Measurements from ENCODE around the gene PPP1R7.

Gene PPP1R7

DNA sequence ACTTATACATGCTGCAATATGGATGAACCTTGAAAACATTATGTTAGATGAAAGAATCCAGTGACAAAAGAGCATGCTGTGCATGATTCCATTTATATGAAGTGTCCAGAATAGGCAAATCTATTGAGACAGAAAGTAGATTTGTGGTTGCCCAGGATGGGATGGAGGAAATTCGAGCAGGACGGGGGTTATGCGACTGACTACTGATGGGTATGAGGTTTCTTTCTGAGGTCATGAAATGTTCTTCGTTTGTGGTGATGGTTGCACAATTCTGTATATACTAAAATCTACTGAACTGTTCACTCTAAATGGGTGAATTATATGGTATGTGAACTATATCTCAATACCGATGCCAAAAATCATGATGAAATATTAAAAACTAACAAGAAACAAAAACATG lies 29.3 kb upstream of the PPP1R7 start:
- no peak for DNase-seq

DNA sequence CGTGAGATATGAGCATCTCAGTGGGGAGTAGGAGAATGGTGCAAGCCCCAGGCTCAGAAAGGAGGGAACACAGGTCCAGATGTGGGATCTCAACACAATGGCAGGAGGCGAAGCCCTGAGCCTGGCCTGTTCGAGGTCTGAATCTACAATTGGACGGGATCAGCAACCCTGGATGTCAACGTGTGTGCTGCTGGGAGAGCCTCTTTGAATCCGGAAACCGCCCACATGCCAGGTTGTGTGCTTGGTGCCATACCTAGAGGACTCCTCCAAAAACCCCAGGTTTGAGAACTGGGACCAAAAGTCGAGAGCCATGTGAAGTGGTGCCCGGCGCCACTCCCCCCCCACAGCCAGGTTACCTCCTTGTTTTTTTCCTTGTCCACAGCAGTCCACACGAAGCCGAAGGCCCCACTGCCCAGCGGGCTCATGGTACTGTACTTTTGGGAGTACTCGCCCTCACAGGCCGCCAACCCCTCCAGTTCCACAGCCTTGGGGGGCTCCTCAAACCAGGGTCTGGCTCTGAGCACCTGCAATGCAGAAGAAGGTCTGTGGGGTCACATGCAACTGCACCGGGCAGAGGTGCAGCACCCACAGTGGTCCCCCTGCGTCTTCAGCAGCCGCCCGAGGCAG lies 27.8 kb upstream of the PPP1R7 start:
- DNase-seq = no peak

DNA sequence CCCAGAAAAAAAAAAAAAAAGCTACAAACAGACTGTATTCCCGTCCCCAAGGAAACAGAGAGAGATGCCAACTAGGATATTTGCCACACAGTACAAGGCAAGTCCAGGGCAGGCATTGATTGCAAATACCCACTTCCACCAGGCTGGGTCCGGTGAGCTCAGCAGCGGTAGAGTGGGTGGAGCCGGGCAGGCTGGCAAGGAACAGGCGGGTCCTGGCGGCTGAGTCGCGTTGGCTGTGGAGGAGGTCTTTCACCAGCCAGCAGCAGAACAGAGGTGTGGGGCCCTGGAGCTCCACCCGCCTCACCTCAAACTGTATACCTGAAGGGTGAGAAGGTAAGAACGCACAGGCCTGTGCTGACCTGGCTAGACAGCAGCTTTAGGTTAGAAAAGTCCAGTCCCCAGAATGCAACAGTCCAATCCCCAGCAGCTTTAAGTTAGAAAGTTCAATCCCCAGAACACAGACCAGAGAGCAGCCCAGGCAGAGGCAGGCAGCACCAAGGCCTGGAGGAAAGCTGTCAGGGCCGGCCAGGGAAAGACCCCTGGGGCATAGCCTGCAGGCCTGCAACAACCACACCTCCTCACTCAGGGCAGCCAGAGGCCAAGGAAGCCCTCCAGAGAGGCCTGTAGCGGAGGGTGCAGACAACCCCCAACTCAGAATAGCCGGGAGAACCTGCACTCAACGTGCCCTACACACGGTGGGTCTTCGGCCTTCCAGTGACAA lies 26.3 kb upstream of the PPP1R7 start:
- no peak for DNase-seq

DNA sequence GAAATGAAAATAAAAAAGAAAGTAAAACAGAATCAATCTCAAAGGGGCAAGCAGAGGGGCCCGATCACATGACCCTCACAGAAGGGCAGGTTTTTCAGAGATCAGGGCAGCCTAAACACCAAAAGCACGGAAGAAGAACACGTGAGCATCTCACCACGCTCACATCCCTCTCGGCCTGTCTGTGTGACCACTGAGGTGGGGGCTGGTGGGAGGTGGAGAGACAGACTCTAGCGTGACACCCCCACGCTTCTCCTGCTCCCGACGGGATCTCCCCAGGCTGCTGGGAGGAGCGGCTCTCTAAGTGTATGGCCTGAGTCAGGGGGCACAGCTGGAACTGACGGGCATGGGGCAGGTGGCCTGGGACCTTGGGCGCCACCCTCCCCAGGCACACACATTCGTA lies 24.6 kb upstream of the PPP1R7 start:
- no peak for DNase-seq

DNA sequence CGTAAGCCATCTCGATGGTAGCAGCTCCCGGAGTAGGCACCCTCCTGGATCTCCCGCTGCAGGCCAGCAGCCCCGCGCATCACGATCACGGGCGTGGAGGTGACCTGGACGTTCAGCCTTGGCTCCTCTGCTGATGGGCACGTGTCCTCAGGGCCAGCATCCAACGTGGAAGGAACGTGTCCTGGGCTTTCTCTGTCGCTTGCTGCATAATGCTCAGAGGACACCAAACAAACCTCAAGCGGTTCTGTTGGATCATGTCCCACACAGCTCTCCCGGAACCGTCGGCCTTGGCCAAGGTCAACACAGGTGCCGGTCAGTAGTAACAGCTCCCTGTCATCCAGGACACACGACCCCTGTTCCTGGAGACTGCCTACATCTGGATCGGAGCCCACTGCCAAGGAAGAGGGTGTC lies 24.1 kb upstream of the PPP1R7 start:
- DNase-seq = no peak

DNA sequence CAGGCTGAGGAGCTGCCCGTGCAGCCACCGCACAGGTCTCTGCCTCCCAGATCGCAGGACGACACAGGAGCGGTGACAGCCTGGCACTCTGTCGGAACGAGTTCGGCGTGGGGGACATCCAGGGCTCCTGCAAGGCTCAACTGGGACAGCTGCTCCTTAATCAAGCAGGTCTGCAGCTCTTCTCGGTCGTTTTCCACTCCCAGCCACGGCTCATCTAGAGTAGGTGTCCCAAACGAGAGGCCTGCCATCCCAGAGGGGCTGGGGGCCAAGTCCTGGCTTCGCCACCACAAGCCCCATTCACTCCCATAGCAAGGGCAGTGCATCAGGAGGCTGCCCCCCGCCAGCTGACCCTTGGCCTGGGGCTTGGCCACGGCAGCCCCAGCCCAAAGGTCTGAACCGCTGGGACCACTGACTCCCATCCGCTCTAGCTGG lies 23.5 kb upstream of the PPP1R7 start:
- DNase-seq = no peak

DNA sequence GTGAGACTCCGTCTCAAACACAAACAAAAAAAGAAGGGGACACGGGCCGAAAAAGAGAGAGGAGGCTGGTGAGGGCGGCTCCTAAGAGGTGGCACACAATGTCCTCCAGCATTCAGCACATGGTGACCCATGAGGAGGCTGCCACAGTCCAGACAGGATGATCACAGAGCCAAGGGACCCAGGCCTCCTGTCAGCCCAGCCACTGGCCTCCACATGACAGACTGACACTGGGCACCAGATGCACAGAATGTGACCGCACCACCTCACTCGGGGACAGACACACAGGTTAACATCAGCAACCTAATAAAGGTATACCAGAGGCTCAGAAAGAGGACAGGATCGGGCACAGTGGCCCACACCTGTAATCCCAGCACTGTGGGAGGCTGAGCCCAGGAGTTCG lies 22.0 kb upstream of the PPP1R7 start:
- DNase-seq = no peak

DNA sequence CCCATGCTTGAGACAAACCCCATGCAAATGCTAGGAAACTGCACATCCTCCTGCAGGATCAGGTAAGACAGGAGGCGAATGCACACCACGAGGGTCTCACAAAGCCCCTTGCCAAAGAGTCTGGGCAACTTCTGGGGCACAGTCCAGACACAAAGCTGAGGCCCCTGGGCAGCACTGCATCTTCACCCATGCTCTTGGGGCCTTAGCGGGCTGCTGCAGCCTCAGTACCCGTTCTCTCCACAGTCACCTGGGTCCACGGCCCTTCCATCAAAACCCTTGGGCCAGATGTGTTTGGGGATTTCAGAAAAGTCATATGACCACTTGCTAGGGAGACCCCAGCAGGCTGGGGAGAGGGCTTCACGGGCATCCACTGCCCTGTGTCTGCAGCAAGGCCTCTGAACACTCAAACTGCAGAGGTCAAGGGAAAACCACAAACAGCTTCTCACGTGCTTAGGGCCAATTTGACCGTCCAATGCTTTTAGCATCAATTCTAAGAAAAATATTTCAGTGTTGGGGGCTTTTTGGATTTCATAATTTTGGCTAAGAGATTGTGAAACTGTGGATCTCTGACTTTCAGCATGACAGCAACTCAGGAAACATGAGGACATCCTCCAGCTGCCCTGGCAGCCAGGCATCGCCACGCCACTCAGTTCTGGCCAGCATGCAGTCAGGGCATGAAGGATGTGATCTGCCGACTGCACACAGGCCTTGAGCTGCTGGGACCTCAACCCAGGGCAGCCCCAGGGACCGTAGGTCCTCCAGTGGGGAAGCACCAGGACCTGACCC lies 21.0 kb upstream of the PPP1R7 start:
- DNase-seq = no peak

DNA sequence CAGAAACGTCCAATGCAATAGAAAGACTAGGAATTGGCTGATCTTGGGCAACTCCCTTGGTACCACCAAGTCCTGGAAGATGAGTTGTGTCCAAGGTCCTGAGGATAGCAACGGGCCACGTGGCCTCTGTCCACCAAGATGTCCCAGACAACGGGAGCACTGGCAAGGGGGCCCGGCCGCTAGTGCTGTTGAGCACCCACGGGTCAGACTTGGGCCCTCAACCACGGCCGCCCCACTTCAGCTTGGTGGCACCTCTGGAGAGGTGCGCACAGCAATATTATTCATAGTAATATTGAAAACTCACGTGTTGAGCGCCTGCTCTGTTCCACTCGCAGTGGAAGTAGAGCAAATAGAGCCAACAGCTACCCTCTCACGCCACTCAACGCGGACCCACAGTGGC lies 20.0 kb upstream of the PPP1R7 start:
- no peak for DNase-seq

DNA sequence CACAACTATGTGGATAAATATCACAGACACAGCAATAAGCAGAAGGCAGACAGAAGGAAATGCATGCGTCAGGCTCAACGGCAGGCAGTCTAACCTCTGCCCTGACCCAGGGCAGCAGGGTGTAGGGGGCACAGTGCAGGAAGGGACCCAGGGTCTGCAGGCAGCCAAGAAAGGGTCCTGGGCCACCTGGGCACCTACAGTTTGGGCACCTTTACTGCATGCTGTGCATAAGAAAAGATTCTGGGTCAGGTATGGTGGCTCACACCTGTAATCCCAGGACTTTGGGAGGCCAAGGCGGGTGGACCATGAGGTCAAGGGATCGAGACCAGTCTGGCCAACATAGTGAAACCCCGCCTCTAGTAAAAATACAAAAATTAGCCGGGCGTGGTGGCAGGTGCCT lies 18.7 kb upstream of the PPP1R7 start:
- no peak for DNase-seq

DNA sequence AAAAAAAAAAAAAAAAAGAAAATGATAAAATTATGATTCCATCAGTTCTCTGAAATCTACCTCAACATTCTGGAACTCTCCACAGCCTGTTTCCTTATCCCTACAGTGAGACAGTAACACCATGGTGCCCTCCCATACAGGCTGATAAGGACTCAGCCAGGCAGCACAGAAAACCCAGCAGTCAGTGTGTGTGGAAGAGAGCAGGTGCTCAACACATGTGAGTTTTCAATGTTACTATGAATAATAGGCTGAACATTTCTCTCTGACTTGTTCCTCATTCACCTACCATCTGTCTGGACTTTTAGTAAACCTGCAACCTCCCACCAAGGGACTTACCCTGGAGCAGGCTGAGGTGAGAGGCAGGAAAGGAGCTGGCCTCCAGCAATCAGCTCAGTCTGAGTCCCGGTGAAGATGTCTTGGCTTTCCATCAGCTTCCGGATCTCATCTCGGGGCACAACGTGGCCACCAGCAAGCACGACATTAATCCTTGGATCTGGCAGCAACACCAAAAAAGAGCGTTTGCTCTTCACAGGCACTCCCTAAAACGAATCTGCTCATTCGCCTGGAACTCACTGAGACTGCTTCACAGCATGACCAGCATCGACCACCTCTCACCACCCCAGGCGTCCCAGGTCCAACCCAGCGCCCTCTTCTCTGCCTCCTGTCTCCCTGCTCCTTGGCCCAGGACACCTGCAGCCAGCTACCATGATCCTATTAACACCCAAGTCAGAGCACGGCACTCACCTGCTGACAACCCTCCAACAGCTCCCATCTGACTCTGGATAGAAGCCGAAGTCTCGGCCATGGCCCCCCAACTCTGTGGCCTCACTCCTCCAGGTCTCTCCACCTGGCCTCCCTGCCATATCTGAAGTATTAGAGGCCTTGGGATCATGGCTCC lies 17.5 kb upstream of the PPP1R7 start:
- no peak for DNase-seq

DNA sequence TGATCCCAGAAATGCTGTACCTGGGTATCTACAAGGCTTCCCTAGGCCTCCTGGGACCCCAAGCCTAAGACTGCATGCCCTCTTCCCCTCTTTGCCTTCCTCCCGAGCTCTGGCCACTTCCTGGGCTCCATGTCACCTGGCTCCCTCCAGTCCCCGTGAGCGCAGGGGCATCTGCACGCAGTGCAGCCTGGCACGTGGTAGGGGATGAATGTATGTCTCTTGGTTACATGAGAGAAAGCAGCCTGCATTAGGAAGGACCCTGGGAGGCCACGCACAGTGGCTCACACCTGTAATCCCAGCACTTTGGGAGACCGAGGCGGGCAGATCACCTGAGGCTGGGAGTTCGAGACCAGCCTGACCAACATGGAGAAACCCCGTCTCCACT lies 16.8 kb upstream of the PPP1R7 start:
- no peak for DNase-seq

DNA sequence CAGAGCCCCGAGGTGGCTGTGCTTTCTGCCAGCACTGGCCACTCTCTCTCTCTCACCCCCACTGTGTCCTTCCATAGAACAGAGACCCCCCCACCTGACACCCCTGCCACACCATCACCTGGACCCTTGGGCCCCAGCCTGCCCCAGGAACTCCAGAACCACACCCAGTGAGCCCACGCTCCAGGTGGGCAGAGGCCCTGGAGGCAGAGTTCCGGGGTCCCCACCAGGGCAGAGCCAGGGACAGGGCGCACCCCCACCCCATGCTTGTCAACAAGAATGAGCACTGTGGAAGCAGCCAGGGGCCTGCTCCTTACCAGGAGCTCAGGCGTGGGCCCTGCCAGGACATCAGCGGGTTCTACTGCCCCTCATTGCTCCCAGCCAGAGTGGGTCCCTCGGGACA lies 15.6 kb upstream of the PPP1R7 start:
- no peak for DNase-seq

DNA sequence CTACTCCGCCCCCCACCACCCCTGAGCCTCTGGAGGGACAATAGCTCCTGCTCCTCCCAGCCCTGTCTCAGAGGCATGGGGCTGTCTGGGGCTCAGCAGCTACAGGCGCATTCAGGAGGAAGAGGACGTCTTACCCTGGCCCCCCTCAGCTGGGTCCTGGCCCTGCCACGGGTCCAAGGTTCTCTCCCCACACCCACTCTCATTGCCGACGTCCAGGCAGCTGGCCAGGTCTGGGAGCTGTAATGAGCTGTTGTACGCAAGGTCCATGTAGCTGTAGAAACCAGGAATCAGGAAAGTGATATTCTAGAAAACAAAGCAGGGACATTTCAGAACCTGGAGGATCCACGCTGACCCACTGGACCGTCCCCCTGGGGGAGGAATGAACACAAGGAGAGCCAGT lies 14.5 kb upstream of the PPP1R7 start:
- DNase-seq = no peak

DNA sequence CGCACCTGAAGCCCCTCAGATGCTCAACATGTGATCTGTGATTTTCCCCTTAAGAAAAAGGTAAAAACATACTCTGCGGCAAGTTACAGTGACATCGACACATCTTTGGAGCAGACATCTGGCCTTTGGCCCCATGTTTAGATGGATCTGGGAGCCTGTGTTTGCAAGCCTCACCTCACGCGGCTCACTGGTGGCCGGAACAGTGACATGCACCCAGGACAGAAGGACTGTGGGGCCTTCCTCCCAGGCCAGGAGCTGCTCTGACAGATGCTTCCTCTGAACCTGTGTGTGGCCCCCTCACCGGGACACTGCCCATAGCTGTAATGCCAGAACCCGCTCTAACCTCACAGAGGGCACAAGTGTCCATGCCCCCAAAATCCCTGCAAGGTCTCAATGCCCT lies 14.1 kb upstream of the PPP1R7 start:
- no peak for DNase-seq

DNA sequence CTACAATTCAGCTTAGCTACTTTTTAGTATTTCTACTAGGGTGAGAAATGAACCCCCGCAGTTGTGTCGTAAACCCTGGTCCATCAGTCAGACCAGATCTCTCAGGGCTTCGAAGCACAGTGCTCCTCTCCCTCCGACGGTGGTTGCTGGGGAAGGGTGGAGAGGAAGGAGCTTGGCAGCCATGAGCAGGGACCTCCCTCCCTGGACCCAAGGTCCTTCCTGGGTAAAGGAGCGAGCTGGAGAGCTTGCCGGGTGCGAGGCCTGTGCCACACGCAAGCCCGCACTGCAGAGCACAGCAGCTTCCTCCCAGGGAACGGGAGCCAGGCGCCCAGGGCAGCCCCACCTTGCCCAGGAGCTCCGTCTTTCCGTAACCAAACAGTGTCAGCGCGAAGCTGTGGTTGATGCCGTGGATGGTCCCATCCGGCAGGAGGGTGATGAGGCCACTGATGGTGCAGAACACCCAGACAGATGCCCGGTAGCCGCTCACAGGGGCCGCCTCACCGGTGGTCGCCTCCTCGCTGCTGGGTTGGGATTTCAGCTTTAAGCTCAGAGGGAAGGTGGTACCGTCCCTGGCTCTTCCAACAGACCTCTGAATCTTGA lies 13.5 kb upstream of the PPP1R7 start:
- no peak for DNase-seq

DNA sequence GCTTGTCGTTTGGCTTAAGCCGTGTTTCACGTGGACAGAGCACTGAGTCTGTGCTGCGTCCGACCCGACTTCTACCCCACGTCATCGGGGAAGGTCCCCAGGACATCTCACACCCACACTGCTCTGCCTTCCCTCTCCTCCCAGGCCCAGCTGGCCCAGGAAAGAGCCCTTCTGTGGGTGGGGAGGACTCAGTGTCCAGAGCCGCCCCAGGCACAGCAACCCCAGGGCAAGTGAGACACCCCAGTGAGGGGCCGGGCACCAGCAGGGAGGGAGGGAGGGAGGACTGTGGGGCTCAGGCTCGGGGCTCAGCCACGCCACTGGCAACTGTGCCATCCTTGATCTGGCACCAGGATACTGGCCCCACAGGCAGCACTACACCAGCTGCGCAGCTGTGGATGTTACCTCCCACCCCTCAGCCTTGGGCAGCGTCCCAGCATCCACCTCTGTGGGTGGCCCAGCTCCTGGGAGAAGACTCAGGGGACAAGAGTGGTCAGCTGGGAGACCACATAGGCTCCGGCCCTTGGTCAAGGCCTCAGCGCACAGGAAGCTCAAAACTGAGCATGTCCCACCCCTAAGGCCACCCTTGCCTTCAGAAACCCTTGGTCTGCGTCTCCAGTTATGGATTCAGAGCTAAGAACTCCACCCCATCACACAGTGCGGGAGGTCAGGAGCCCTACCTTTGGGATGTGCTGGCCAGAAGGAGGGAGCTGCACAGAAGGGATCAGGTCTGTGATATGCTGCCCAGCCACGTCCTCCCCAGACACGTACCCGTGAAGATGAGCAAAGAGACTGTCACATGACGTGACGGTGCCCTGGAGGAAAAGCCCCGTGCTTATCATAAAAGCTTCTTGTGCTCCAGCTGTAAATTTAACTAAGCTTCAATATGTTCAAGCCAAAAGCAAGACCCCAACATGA lies 12.7 kb upstream of the PPP1R7 start:
- DNase-seq = no peak

DNA sequence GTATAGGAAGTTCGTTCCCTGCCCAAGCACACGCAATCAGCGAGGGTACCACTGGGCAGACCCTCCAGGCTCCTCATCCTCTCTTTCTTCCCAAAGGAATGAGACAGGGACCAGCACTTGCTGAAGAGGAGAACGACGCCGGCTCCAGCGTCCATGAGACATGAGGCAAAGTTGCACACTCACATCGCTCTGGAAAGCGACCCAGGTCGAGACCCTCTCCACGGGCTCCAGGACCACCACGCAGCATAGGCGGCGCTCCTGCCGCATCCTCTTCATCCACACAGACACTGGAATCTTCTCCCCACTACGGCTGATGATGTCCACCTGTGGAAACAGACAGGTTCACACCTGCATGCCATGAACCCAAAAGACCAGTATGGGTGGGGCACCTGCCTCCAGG lies 11.8 kb upstream of the PPP1R7 start:
- DNase-seq = no peak

DNA sequence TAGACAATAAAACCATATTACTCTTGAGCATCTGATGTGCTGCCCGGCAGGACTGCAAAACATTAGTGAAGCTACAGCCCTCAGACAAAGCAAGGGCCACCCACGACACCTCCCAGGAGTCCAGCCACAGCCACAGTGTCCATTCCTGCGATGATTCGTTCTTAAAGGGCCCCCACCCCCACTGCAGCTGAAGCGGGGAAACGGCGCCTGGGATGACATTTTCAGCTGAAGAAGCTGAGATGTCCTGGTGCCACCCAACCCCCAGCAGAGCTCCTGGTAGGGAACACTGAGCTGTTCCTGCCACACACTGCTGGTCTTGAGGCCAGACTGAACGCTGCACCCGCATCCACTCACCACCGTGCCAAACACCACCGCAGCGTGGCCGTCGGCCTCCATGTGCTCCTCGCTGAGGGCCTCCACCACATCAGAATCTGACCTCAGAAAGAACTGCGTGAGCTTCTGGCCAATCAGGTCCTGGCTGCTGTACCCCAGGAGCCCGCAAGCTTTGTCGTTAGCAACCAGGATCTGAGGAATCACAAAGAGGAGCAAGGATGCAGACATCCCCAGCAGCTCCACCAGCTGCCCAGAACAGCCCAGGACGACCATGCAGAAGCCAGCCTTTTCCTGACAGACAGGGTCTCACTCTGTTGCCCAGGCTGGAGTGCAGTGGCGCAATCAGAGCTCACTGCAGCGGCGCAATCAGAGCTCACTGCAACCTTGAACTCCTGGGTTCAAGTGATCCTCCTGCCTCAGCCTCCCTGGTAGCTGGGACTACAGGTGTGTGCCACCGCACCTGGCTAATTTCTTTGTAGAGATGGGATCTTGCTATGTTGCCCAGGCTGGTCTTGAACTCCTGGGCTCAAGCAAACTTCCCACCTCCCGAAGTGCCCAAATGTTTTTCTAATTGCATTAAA lies 10.5 kb upstream of the PPP1R7 start:
- no peak for DNase-seq

DNA sequence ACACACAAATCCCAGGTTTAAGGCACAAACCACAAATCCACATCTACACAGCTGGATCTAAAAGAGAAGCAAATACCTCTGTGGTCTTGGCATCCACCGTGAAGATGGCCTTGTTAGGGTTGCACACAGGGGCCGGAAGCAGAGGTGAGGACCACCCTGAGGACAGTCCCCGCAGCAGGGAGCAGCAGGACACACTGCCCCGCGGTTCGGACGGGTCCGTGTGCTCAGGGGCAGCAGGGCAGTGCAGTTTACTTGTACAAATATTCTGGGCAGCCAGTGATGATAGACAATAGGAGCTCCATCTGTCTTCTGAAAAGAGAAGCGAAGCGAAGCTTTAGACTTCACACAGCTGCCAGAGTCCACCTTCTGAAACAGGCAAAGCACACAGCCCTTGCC lies 9.8 kb upstream of the PPP1R7 start:
- no peak for DNase-seq
